ENCODE data around the gene RPS25. TPM values are rescaled to one million over a fixed set of nuclear protein-coding genes. Genes with fewer than 3 reads are reported as not detected.

The RPS25 gene
- total and polyA plus RNA-seq, 10 donors = 945 to 5,214 (median 1,205) TPM

GRCh38 chr11:119025541-119025940, 7.4 kb upstream of the RPS25 start:
- Histone ChIP-seq H3K9me3 (no peaks in the 10 kb centered on the region), H3K27me3 (replicated peaks in 1 of 7) (no peaks in the 10 kb centered on the region), H3K4me3 (no peak overlapping the region), H3K4me1 (peaks cover 18 to 78% (median 53%) of the 10 kb centered on the region in 6 donors), H3K27ac (peak overlapping the region in 7 of 8 donors; percentile 29 to 77 (median 68)), H3K36me3 (peaks cover 0 to 81% (median 46%) of the 10 kb centered on the region in 6 donors)
- WGBS, 5 donors = 90 to 98% (median 97%) methylated on average over 5 of the region's 5 CpGs
- intact Hi-C loops (cut with DNase I; ENCODE audit: low total_unique reads) = no loop called here
- no peak for TF ChIP-seq CTCF (IDR thresholded peaks at IDR 0.05 in 8 of 11, conservative IDR thresholded peaks at IDR 0.05 in 3 of 11)
- no peak for TF ChIP-seq POLR2AphosphoS5 (IDR thresholded peaks at IDR 0.05)
- no peak for TF ChIP-seq POLR2A (IDR thresholded peaks at IDR 0.05)
- no peak for DNase-seq

GRCh38 chr11:119025099-119025473, 6.9 kb upstream of the RPS25 start:
- Histone ChIP-seq H3K27me3 (replicated peaks in 1 of 7) (no peaks in the 10 kb centered on the region), H3K27ac (peak overlapping the region; percentile 29 to 77 (median 70)), H3K4me1 (peaks cover 22 to 80% (median 55%) of the 10 kb centered on the region in 6 donors), H3K4me3 (peak overlapping the region in 2 of 8 donors; percentile 1 to 24), H3K9me3 (no peaks in the 10 kb centered on the region), H3K36me3 (peaks cover 0 to 85% (median 46%) of the 10 kb centered on the region in 6 donors)
- 63 to 89% (median 72%) methylated on average over 5 of the region's 5 CpGs for WGBS, 5 donors
- intact Hi-C loops (cut with DNase I; ENCODE audit: low total_unique reads) = no loop called here
- DNase-seq = peak; percentile 57
- TF ChIP-seq CTCF (IDR thresholded peaks at IDR 0.05 in 8 of 11, conservative IDR thresholded peaks at IDR 0.05 in 3 of 11) (no peak), POLR2AphosphoS5 (IDR thresholded peaks at IDR 0.05) (peak in 2 of 3 donors; percentile 2 to 20), POLR2A (IDR thresholded peaks at IDR 0.05) (no peak)

GRCh38 chr11:119024430-119025098, 6.4 kb upstream of the RPS25 start:
- Histone ChIP-seq H3K27ac (peak overlapping the region; percentile 29 to 77 (median 70)), H3K27me3 (replicated peaks in 1 of 7) (no peaks in the 10 kb centered on the region), H3K9me3 (no peaks in the 10 kb centered on the region), H3K36me3 (peaks cover 0 to 87% (median 46%) of the 10 kb centered on the region in 6 donors), H3K4me1 (peaks cover 22 to 80% (median 55%) of the 10 kb centered on the region in 6 donors), H3K4me3 (peak overlapping the region in 2 of 8 donors; percentile 1 to 24)
- 50 to 75% (median 75%) methylated on average over 15 of the region's 15 CpGs for WGBS, 5 donors
- no peak for TF ChIP-seq POLR2A (IDR thresholded peaks at IDR 0.05)
- TF ChIP-seq CTCF (IDR thresholded peaks at IDR 0.05 in 8 of 11, conservative IDR thresholded peaks at IDR 0.05 in 3 of 11) = no peak
- TF ChIP-seq POLR2AphosphoS5 (IDR thresholded peaks at IDR 0.05) = peak in 2 of 3 donors; percentile 54 to 60
- intact Hi-C loops (cut with DNase I; ENCODE audit: low total_unique reads) = no loop called here
- DNase-seq = peak; percentile 77

GRCh38 chr11:119023741-119024140, 5.6 kb upstream of the RPS25 start:
- Histone ChIP-seq H3K4me1 (peaks cover 19 to 80% (median 52%) of the 10 kb centered on the region in 6 donors), H3K27ac (peak overlapping the region in 6 of 8 donors; percentile 60 to 77 (median 74)), H3K36me3 (peaks cover 0 to 87% (median 46%) of the 10 kb centered on the region in 6 donors), H3K4me3 (no peak overlapping the region), H3K9me3 (no peaks in the 10 kb centered on the region), H3K27me3 (replicated peaks in 1 of 7) (no peaks in the 10 kb centered on the region)
- TF ChIP-seq CTCF (IDR thresholded peaks at IDR 0.05 in 8 of 11, conservative IDR thresholded peaks at IDR 0.05 in 3 of 11) = no peak
- TF ChIP-seq POLR2A (IDR thresholded peaks at IDR 0.05) = no peak
- peak; percentile 14 for DNase-seq
- intact Hi-C loops (cut with DNase I; ENCODE audit: low total_unique reads) = no loop called here
